ENCODE data around the gene TBCCD1.

DNA sequence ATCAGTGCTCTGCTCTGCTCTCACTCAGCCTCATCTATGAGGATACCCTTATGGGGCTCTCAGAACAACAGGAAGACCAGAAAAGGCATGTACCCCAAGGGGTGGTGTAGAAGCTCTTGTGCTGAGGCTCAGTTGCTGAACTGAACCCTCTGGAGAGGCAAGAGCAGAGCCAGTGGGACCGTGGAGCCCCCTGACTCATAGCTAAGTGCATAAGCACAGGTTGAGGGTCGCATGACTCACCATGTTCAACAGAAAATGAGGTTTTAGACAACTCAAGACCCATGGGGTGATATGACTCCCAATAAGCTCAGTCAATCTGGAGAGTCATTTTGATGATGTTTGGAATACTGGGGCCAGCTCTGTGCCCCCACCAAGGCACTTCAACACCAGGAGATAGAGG is 60.3 kb downstream of the TBCCD1 start:
- TF ChIP-seq CTCF (IDR thresholded peaks at IDR 0.05) = no peak
- no peak for TF ChIP-seq POLR2AphosphoS5 (IDR thresholded peaks at IDR 0.05; ENCODE audit: insufficient read depth in 1 of 2, low read depth in 1 of 2)
- no peak for TF ChIP-seq POLR2A (IDR thresholded peaks at IDR 0.05)
